GM20431 (cell line): ENCODE measurements around the gene TVP23B.
"Not testable (repeated sequence)": the region's sequence is repeated elsewhere in the genome, so short reads cannot be mapped to it uniquely, and the experiment has no call there.

Experiments used
- in situ Hi-C: fragments of 300-500 bp; cut with MseI, MboI; formaldehyde crosslinking; loops from one replicate; pipeline ENCODE4 v1.15.0; 2020; ENCODE audit warnings: low sequenced_read_pairs; ENCODE audit not compliant: unreplicated experiment

The TVP23B gene

GRCh38 chr17:18780991-18781718, at the start of gene TVP23B:
TSS of gene TVP23B (plus strand) at chr17:18781183. CDS start at chr17:18781294, 111 bp downstream.
- in situ Hi-C loops, result not testable (repeated sequence)

- in situ Hi-C loops, result not testable (repeated sequence)
Observed at GRCh38 chr17:18732438-18732837, 48.5 kb upstream of the TVP23B start.

- in situ Hi-C loops, result not testable (repeated sequence)
Observed at GRCh38 chr17:18733350-18733749, 47.6 kb upstream of the TVP23B start.

GRCh38 chr17:18739616-18740391, 41.2 kb upstream of the TVP23B start:
- in situ Hi-C loops, result not testable (repeated sequence)

GRCh38 chr17:18741228-18741627, 39.8 kb upstream of the TVP23B start:
- in situ Hi-C loops, result not testable (repeated sequence)

- in situ Hi-C loops, result not testable (repeated sequence)
Observed at GRCh38 chr17:18743699-18744421, 37.1 kb upstream of the TVP23B start, which contains the start of gene FBXW10. TSS of gene FBXW10 (plus strand) at chr17:18744054. CDS start at chr17:18744245, 191 bp downstream.

- in situ Hi-C loops, result not testable (repeated sequence)
Observed at GRCh38 chr17:18744726-18745125, 36.3 kb upstream of the TVP23B start.

- in situ Hi-C loops, result not testable (repeated sequence)
Observed at GRCh38 chr17:18746551-18746950, 34.4 kb upstream of the TVP23B start.

- in situ Hi-C loops, result not testable (repeated sequence)
Observed at GRCh38 chr17:18747501-18747900, 33.5 kb upstream of the TVP23B start.

GRCh38 chr17:18750242-18750641, 30.7 kb upstream of the TVP23B start:
- in situ Hi-C loops, result not testable (repeated sequence)

- in situ Hi-C loops, result not testable (repeated sequence)
Observed at GRCh38 chr17:18753829-18754409, 27.1 kb upstream of the TVP23B start.

- in situ Hi-C loops, result not testable (repeated sequence)
Observed at GRCh38 chr17:18755969-18756368, 25.0 kb upstream of the TVP23B start.

GRCh38 chr17:18757368-18758044, 23.5 kb upstream of the TVP23B start:
- in situ Hi-C loops, result not testable (repeated sequence)

GRCh38 chr17:18758344-18758743, 22.6 kb upstream of the TVP23B start:
- in situ Hi-C loops, result not testable (repeated sequence)

GRCh38 chr17:18760221-18760620, 20.8 kb upstream of the TVP23B start:
- in situ Hi-C loops, result not testable (repeated sequence)

- in situ Hi-C loops, result not testable (repeated sequence)
Observed at GRCh38 chr17:18770572-18770971, 10.4 kb upstream of the TVP23B start.

GRCh38 chr17:18771066-18771465, 9.9 kb upstream of the TVP23B start:
- in situ Hi-C loops, result not testable (repeated sequence)

- in situ Hi-C loops, result no loop called here
Observed at GRCh38 chr17:18772471-18772870, 8.5 kb upstream of the TVP23B start.

- in situ Hi-C loops, result not testable (repeated sequence)
Observed at GRCh38 chr17:18781805-18782204, 822 bp downstream of the TVP23B start.

GRCh38 chr17:18785933-18786332, 5.0 kb downstream of the TVP23B start:
- in situ Hi-C loops, result not testable (repeated sequence)
